Keratinocyte (primary cell): ENCODE measurements around the gene PLS3.

Experiments
- CTCF ChIP-seq, 3 experiments: IDR thresholded peaks in 1 of 3; conservative IDR thresholded peaks in 1 of 3; optimal IDR thresholded peaks in 1 of 3; 2 replicates in 2 of 3; 3 replicates in 1 of 3; pipeline versions ENCODE3 to v1.5.1; 2011; ENCODE audit warnings: low read length in 3 of 3, mild to moderate bottlenecking in 3 of 3, moderate library complexity in 2 of 3, control low read depth in 1 of 3, inconsistent platforms in 1 of 3; ENCODE audit not compliant: insufficient read depth in 2 of 3; ENCODE audit errors: extremely low read depth in 1 of 3
- EZH2 ChIP-seq: IDR thresholded peaks from one replicate; pipeline ENCODE4 v1.6.1; 2012; ENCODE audit warnings: inconsistent platforms, mild to moderate bottlenecking, low read length, moderate library complexity

DNA sequence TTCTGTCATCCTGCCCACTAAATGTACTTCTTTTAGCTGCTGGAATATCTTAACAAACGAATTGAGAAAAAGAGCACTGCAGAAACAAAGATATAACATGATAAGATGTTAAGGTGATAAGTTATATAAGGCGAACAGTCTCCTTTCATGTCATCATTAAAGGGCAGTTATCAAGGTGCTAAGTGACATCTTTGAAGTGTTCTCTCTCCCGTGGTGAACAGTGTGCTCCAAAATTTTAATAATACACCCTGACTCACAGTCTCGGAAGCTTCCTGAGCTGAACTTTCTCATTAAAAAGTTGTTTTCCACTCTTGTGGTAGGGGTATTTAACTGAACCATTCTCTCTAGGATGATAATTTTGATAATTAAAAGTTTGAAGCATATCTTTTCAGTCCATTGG is 61.6 kb downstream of the PLS3 start:
- TF ChIP-seq CTCF (optimal IDR thresholded peaks at IDR 0.05 in 1 of 3, IDR thresholded peaks at IDR 0.05 in 1 of 3, conservative IDR thresholded peaks at IDR 0.05 in 1 of 3; ENCODE audit: extremely low read depth in 1 of 3, insufficient read depth in 2 of 3, low read length in 3 of 3) (no peak), EZH2 (no peak)
